Karpas-422 (cell line): ENCODE measurements around the gene PDE11A. TPM values are rescaled to one million over a fixed set of nuclear protein-coding genes. Genes with fewer than 3 reads are reported as not detected.

Source experiments
- DNase-seq: peaks from one replicate; pipeline ENCODE4 v3.0.0-alpha.2; 2015
- H2AFZ ChIP-seq: fragments of 200-600 bp; sonication (generic); 2 replicates; pipeline ENCODE4 v1.6.1; 2014; ENCODE audit warnings: antibody characterized with exemption, low read length, mixed read lengths
- H3K27ac ChIP-seq: fragments of 200-600 bp; sonication (generic); 2 replicates; pipeline ENCODE4 v1.5.1; 2014; ENCODE audit warnings: mild to moderate bottlenecking, low read length, moderate library complexity
- H3K27me3 ChIP-seq: fragments of 200-600 bp; sonication (generic); 2 replicates; pipeline ENCODE4 v1.6.1; 2014; ENCODE audit warnings: low read length, mixed read lengths
- H3K36me3 ChIP-seq: fragments of 200-600 bp; sonication (generic); 2 replicates; pipeline ENCODE4 v1.6.1; 2014; ENCODE audit warnings: low read length, mixed read lengths; ENCODE audit not compliant: insufficient read depth
- H3K4me1 ChIP-seq: fragments of 200-600 bp; sonication (generic); 2 replicates; pipeline ENCODE4 v1.6.1; 2014; ENCODE audit warnings: mild to moderate bottlenecking, low read length, mixed read lengths
- H3K4me2 ChIP-seq: fragments of 200-600 bp; sonication (generic); 2 replicates; pipeline ENCODE4 v1.6.1; 2014; ENCODE audit warnings: low read length, low read depth, mild to moderate bottlenecking; ENCODE audit not compliant: poor library complexity, severe bottlenecking
- H3K4me3 ChIP-seq: fragments of 200-600 bp; sonication (generic); 2 replicates; pipeline ENCODE4 v1.5.1; 2014; ENCODE audit warnings: mild to moderate bottlenecking, antibody characterized with exemption, low read length, mixed read lengths
- H3K79me2 ChIP-seq: fragments of 200-600 bp; sonication (generic); 2 replicates; pipeline ENCODE4 v1.6.1; 2014; ENCODE audit warnings: mild to moderate bottlenecking, low read length, mixed read lengths
- H3K9ac ChIP-seq: fragments of 200-600 bp; sonication (generic); 2 replicates; pipeline ENCODE4 v1.6.0; 2014; ENCODE audit warnings: low read length
- H3K9me2 ChIP-seq: fragments of 200-600 bp; sonication (generic), shearing (Covaris generic); replicated peaks from 2 replicates; pipeline ENCODE4 v1.6.0; 2014; ENCODE audit warnings: mild to moderate bottlenecking, low read length, moderate library complexity; ENCODE audit not compliant: insufficient read depth
- H3K9me3 ChIP-seq: fragments of 300-700, 200-600 bp; sonication (generic); 2 replicates; pipeline ENCODE4 v1.6.1; 2014; ENCODE audit warnings: low read length, mixed read lengths
- H4K20me1 ChIP-seq: fragments of 200-600 bp; sonication (generic); 2 replicates; pipeline ENCODE4 v1.6.1; 2014; ENCODE audit warnings: mild to moderate bottlenecking, antibody characterized with exemption, low read length, low read depth; ENCODE audit not compliant: insufficient read depth
- total RNA-seq: library from RNA; depleted of rRNA; stranded (reverse); fragments of >200 nt; shearing (Covaris generic); gene quantifications from 2 replicates; pipeline ENCODE4 v1.2.3, GENCODE V29; 2014; ENCODE audit warnings: low replicate concordance

Gene PDE11A
- total RNA-seq, 1 experiment from 2014 or later: 0.52 TPM

GRCh38 chr2:177597759-177598158 is 474.8 kb downstream of the PDE11A start:
- Histone ChIP-seq H3K9ac (no peak overlapping the region), H4K20me1 (no peaks in the 10 kb centered on the region)

GRCh38 chr2:177596866-177597265 is 475.7 kb downstream of the PDE11A start:
- no peaks in the 10 kb centered on the region for H3K27me3 ChIP-seq
- H3K4me2 ChIP-seq: no peak overlapping the region
- H3K4me1 ChIP-seq: no peaks in the 10 kb centered on the region
- H3K9me3 ChIP-seq: no peaks in the 10 kb centered on the region
- no peaks in the 10 kb centered on the region for H3K9me2 ChIP-seq
- no peaks in the 10 kb centered on the region for H4K20me1 ChIP-seq
- H3K79me2 ChIP-seq: no peaks in the 10 kb centered on the region
- no peak overlapping the region for H3K27ac ChIP-seq
- H2AFZ ChIP-seq: no peak overlapping the region
- H3K9ac ChIP-seq: no peak overlapping the region
- DNase-seq: no peak
- no peaks in the 10 kb centered on the region for H3K36me3 ChIP-seq
- no peak overlapping the region for H3K4me3 ChIP-seq

More at GRCh38 chr2:177597759-177598158, 474.8 kb downstream of the PDE11A start:
- no peaks in the 10 kb centered on the region for H3K4me1 ChIP-seq
- H3K4me2 ChIP-seq: no peak overlapping the region
- H3K79me2 ChIP-seq: no peaks in the 10 kb centered on the region
- no peaks in the 10 kb centered on the region for H3K27me3 ChIP-seq
- no peak overlapping the region for H3K27ac ChIP-seq
- H3K9me3 ChIP-seq: no peaks in the 10 kb centered on the region
- no peaks in the 10 kb centered on the region for H3K36me3 ChIP-seq
- DNase-seq: no peak
- H3K9me2 ChIP-seq: no peaks in the 10 kb centered on the region
- no peak overlapping the region for H3K4me3 ChIP-seq
- no peak overlapping the region for H2AFZ ChIP-seq

- Histone ChIP-seq H3K27me3 (no peaks in the 10 kb centered on the region), H3K27ac (no peak overlapping the region), H4K20me1 (no peaks in the 10 kb centered on the region), H3K9me2 (no peaks in the 10 kb centered on the region), H3K4me1 (no peaks in the 10 kb centered on the region), H3K4me3 (no peak overlapping the region), H3K36me3 (no peaks in the 10 kb centered on the region), H3K9ac (no peak overlapping the region), H2AFZ (no peak overlapping the region), H3K79me2 (no peaks in the 10 kb centered on the region), H3K4me2 (no peak overlapping the region), H3K9me3 (no peaks in the 10 kb centered on the region)
- no peak for DNase-seq
These were observed 477.3 kb downstream of the PDE11A start for GRCh38 chr2:177595126-177595845.

GRCh38 chr2:177593402-177593801 is 479.2 kb downstream of the PDE11A start:
- no peak overlapping the region for H3K4me2 ChIP-seq
- no peaks in the 10 kb centered on the region for H3K4me1 ChIP-seq
- H3K9me3 ChIP-seq: no peaks in the 10 kb centered on the region
- H3K36me3 ChIP-seq: no peaks in the 10 kb centered on the region
- H3K79me2 ChIP-seq: no peaks in the 10 kb centered on the region
- no peaks in the 10 kb centered on the region for H3K27me3 ChIP-seq
- no peaks in the 10 kb centered on the region for H4K20me1 ChIP-seq
- H3K4me3 ChIP-seq: no peak overlapping the region
- H3K27ac ChIP-seq: no peak overlapping the region
- no peak overlapping the region for H3K9ac ChIP-seq
- no peaks in the 10 kb centered on the region for H3K9me2 ChIP-seq
- no peak overlapping the region for H2AFZ ChIP-seq
- no peak for DNase-seq

GRCh38 chr2:177592945-177593344 is 479.6 kb downstream of the PDE11A start:
- H4K20me1 ChIP-seq: no peaks in the 10 kb centered on the region
- no peaks in the 10 kb centered on the region for H3K9me3 ChIP-seq
- H3K36me3 ChIP-seq: no peaks in the 10 kb centered on the region

GRCh38 chr2:177592397-177592796 is 480.2 kb downstream of the PDE11A start:
- H3K4me2 ChIP-seq: no peak overlapping the region

More at GRCh38 chr2:177592945-177593344, 479.6 kb downstream of the PDE11A start:
- no peak overlapping the region for H3K9ac ChIP-seq
- H3K4me1 ChIP-seq: no peaks in the 10 kb centered on the region
- no peak overlapping the region for H3K4me3 ChIP-seq
- DNase-seq: no peak
- no peak overlapping the region for H3K27ac ChIP-seq
- no peaks in the 10 kb centered on the region for H3K79me2 ChIP-seq
- no peaks in the 10 kb centered on the region for H3K9me2 ChIP-seq
- H3K4me2 ChIP-seq: no peak overlapping the region
- H2AFZ ChIP-seq: no peak overlapping the region
- no peaks in the 10 kb centered on the region for H3K27me3 ChIP-seq

GRCh38 chr2:177589186-177589585 is 483.4 kb downstream of the PDE11A start:
- Histone ChIP-seq H3K9me2 (no peaks in the 10 kb centered on the region), H3K79me2 (no peaks in the 10 kb centered on the region), H4K20me1 (no peaks in the 10 kb centered on the region), H3K9me3 (no peaks in the 10 kb centered on the region), H3K27me3 (no peaks in the 10 kb centered on the region), H3K4me2 (no peak overlapping the region), H3K4me3 (no peak overlapping the region), H2AFZ (no peak overlapping the region), H3K9ac (no peak overlapping the region), H3K36me3 (no peaks in the 10 kb centered on the region), H3K27ac (no peak overlapping the region), H3K4me1 (no peaks in the 10 kb centered on the region)
- DNase-seq: no peak

More at GRCh38 chr2:177592397-177592796, 480.2 kb downstream of the PDE11A start:
- no peaks in the 10 kb centered on the region for H3K9me2 ChIP-seq
- no peak overlapping the region for H3K9ac ChIP-seq
- H3K27ac ChIP-seq: no peak overlapping the region
- H3K27me3 ChIP-seq: no peaks in the 10 kb centered on the region
- H3K9me3 ChIP-seq: no peaks in the 10 kb centered on the region
- H3K4me1 ChIP-seq: no peaks in the 10 kb centered on the region
- H3K4me3 ChIP-seq: no peak overlapping the region
- H2AFZ ChIP-seq: no peak overlapping the region
- no peaks in the 10 kb centered on the region for H4K20me1 ChIP-seq
- no peak for DNase-seq
- no peaks in the 10 kb centered on the region for H3K36me3 ChIP-seq
- H3K79me2 ChIP-seq: no peaks in the 10 kb centered on the region

- H3K79me2 ChIP-seq: no peaks in the 10 kb centered on the region
- H3K9ac ChIP-seq: no peak overlapping the region
- H2AFZ ChIP-seq: no peak overlapping the region
- no peak overlapping the region for H3K4me2 ChIP-seq
- H3K27me3 ChIP-seq: no peaks in the 10 kb centered on the region
- no peaks in the 10 kb centered on the region for H4K20me1 ChIP-seq
- H3K9me3 ChIP-seq: no peaks in the 10 kb centered on the region
- DNase-seq: no peak
- H3K4me3 ChIP-seq: no peak overlapping the region
- H3K4me1 ChIP-seq: no peaks in the 10 kb centered on the region
- H3K36me3 ChIP-seq: no peaks in the 10 kb centered on the region
- H3K9me2 ChIP-seq: no peaks in the 10 kb centered on the region
- H3K27ac ChIP-seq: no peak overlapping the region
These were observed 483.9 kb downstream of the PDE11A start for GRCh38 chr2:177588671-177589070.
